ENCODE measurements around the gene KRTAP4-11. TPM values are rescaled to one million over a fixed set of nuclear protein-coding genes. Genes with fewer than 3 reads are reported as not detected.

The KRTAP4-11 gene
- total and polyA plus RNA-seq, 2 of the 8 experiments (the other 6 are each of a cell fraction or from before 2014, with no cell fraction given) = not detected

DNA sequence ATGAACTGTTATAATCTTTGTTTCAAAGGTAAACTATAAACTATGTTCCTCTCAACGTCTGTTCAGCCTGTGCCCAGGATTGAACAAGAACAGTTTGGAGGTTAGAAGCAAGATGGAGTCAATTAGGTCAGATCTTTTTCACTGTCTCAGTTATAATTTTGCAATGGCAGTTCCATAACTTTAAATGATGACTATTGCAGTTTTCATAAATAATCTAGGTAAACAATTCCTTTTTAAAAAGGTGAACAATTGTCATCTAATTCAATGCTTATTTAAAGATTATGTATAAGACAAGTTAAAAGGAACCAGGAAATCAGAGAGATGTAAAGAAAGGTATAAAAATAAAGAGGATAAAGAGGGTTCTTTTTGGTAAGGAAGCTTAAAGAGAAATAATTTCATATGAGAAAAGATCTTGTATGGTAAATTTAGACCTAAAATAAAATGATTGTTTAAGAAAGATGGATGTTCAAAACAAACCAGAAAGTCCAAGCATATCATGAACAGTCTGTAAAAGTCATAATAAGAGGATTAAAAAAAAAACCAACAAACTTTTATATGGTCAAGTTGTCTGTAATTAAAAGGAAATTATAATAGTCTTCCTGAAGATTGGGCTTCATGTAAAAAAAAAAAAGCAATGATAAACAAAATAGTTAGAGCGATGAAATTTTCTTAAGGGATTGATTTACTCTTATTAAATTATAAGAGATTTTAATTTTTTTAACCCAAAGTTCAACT, 6.9 kb downstream of the KRTAP4-11 start:
- POLR2A ChIA-PET (ENCODE audit: partially characterized antibody) = no interaction called here

More for the DNA sequence above, 6.9 kb downstream of the KRTAP4-11 start:
- no peaks in the 10 kb centered on the region for H3K27me3 ChIP-seq (replicated peaks in 1 of 4; ENCODE audit: control insufficient read depth in 3 of 4, extremely low read depth in 1 of 4, insufficient read depth in 3 of 4, low read length in 3 of 4)
- H3K9ac ChIP-seq (replicated peaks in 1 of 4; ENCODE audit: extremely low read depth in 1 of 4, low read depth in 3 of 4, low read length in 3 of 4) = no peak overlapping the region
- no peak overlapping the region for H2AFZ ChIP-seq (ENCODE audit: low read length)
- DNase-seq (ENCODE audit: low read depth in 1 of 2, low spot score in 2 of 2) (no peak), FAIRE-seq (no peak)
- H2AK5ac ChIP-seq (ENCODE audit: low read depth, low read length) = no peak overlapping the region
- H2BK120ac ChIP-seq (replicated peaks; ENCODE audit: low read depth, low read length) = no peak overlapping the region
- H3K18ac ChIP-seq (ENCODE audit: extremely low read depth, low read length) = no peak overlapping the region
- no peak overlapping the region for H2BK15ac ChIP-seq (ENCODE audit: low read length)
- H4K8ac ChIP-seq (ENCODE audit: extremely low read depth, insufficient read depth, low read length) = no peak overlapping the region
- no peak overlapping the region for H2BK20ac ChIP-seq (ENCODE audit: low read length)
- TF ChIP-seq SRF (IDR thresholded peaks at IDR 0.05; ENCODE audit: low read depth, low read length) (no peak), SP1 (IDR thresholded peaks at IDR 0.05; ENCODE audit: low read depth, low read length) (no peak), NANOG (IDR thresholded peaks at IDR 0.05; ENCODE audit: insufficient read depth, low read depth, low read length, poor library complexity, severe bottlenecking) (no peak), PHF8 (conservative IDR thresholded peaks at IDR 0.05; ENCODE audit: low read depth, low read length) (no peak)
- H3K36me3 ChIP-seq (ENCODE audit: control insufficient read depth in 2 of 4, insufficient read depth in 4 of 4, low read length in 3 of 4) = no peaks in the 10 kb centered on the region; a peak in 3 of 8 replicates
- no peaks in the 10 kb centered on the region for H3K79me1 ChIP-seq (ENCODE audit: low read depth, low read length)
- no peak overlapping the region for H3K4ac ChIP-seq (replicated peaks; ENCODE audit: insufficient read length, low read depth, low read length)
- H3K4me1 ChIP-seq (replicated peaks in 1 of 4; ENCODE audit: control insufficient read depth in 3 of 4, insufficient read depth in 4 of 4, low read length in 3 of 4) = peaks cover 0 to 10% (median 4%) of the 10 kb centered on the region in 4 experiments; a peak in 4 of 7 replicates
- no peak overlapping the region for H2BK5ac ChIP-seq (ENCODE audit: low read depth, low read length)
- no peak overlapping the region for H3K23ac ChIP-seq (ENCODE audit: insufficient read length)
- no peak overlapping the region for H3K56ac ChIP-seq (replicated peaks; ENCODE audit: insufficient read length, low read depth, low read length)
- H4K5ac ChIP-seq (ENCODE audit: insufficient read length, low read depth, low read length) = no peak overlapping the region
- 92% methylated on average over 2 of the region's 2 CpGs; no CpG with 5 or more reads in 1 of the 2 experiments for WGBS, 2 experiments (ENCODE audit: extremely low coverage in 1 of 2, insufficient coverage in 1 of 2, insufficient read length in 1 of 2, insufficient replicate concordance in 2 of 2, low coverage in 1 of 2, low lambda C conversion rate in 2 of 2, missing lambda C conversion rate in 1 of 2)
- no peak overlapping the region for H2BK12ac ChIP-seq (ENCODE audit: low read depth, low read length)
- H4K20me1 ChIP-seq (replicated peaks in 1 of 2; ENCODE audit: control insufficient read depth in 1 of 2, insufficient read depth in 2 of 2, low read length in 2 of 2) = no peaks in the 10 kb centered on the region
- CTCF ChIA-PET (ENCODE audit: partially characterized antibody) = no interaction called here
- H3K4me3 ChIP-seq (ENCODE audit: extremely low read depth in 1 of 4, insufficient read depth in 2 of 4, low read depth in 3 of 4, low read length in 4 of 4) = no peak overlapping the region
- H3K79me2 ChIP-seq (ENCODE audit: control insufficient read depth in 1 of 2, insufficient read depth in 2 of 2, low read length in 2 of 2) = no peaks in the 10 kb centered on the region
- H4K91ac ChIP-seq (replicated peaks; ENCODE audit: insufficient read length, low read length) = no peak overlapping the region
- H3K9me3 ChIP-seq (ENCODE audit: insufficient read depth in 2 of 2, low read depth in 1 of 2, low read length in 1 of 2) = peaks cover 15 to 32% of the 10 kb centered on the region in 2 experiments
- no peaks in the 10 kb centered on the region for H3K23me2 ChIP-seq (ENCODE audit: low read depth, low read length)
- H3K14ac ChIP-seq (ENCODE audit: insufficient read length) = no peak overlapping the region
- H3K27ac ChIP-seq (ENCODE audit: low read depth, low read length) = no peak overlapping the region
- H3K4me2 ChIP-seq (ENCODE audit: insufficient read depth in 1 of 2, low read depth in 2 of 2, low read length in 2 of 2) = no peak overlapping the region
